ENCODE data around the gene DNAJB5.
"Not testable (repeated sequence)": the region's sequence is repeated elsewhere in the genome, so short reads cannot be mapped to it uniquely, and the experiment has no call there.

DNAJB5 gene

GRCh38 chr9:34989003-34989945, at the start of gene DNAJB5:
TSS of gene DNAJB5 (plus strand) at chr9:34989745. CDS start at chr9:34990631, 886 bp downstream.
- DNase-seq: peak; percentile 99

- DNase-seq: not testable (repeated sequence)
Observed at GRCh38 chr9:34939989-34940388, 49.6 kb upstream of the DNAJB5 start.

- no peak for DNase-seq
Observed at GRCh38 chr9:34948451-34948850, 41.1 kb upstream of the DNAJB5 start.

GRCh38 chr9:34954225-34954624, 35.3 kb upstream of the DNAJB5 start:
- DNase-seq: no peak

- not testable (repeated sequence) for DNase-seq
Observed at GRCh38 chr9:34956066-34956465, 33.5 kb upstream of the DNAJB5 start.

- no peak for DNase-seq
Observed at GRCh38 chr9:34956648-34957047, 32.9 kb upstream of the DNAJB5 start.

- DNase-seq: peak; percentile 63
Observed at GRCh38 chr9:34957492-34958410, 31.8 kb upstream of the DNAJB5 start, which contains the start of gene PHF24. TSS of gene PHF24 (plus strand) at chr9:34958285. CDS start at chr9:34971299, 13,014 bp downstream.

- no peak for DNase-seq
Observed at GRCh38 chr9:34958411-34958982, 31.0 kb upstream of the DNAJB5 start.

- no peak for DNase-seq
Observed at GRCh38 chr9:34959461-34959860, 30.1 kb upstream of the DNAJB5 start.

GRCh38 chr9:34961574-34962490, 27.7 kb upstream of the DNAJB5 start:
- no peak for DNase-seq

GRCh38 chr9:34962546-34962945, 27.0 kb upstream of the DNAJB5 start:
- no peak for DNase-seq

- DNase-seq: no peak
Observed at GRCh38 chr9:34963552-34963951, 26.0 kb upstream of the DNAJB5 start.

- DNase-seq: no peak
Observed at GRCh38 chr9:34964458-34964857, 25.1 kb upstream of the DNAJB5 start.

GRCh38 chr9:34971146-34971811, 18.3 kb upstream of the DNAJB5 start:
- no peak for DNase-seq

GRCh38 chr9:34974664-34975063, 14.9 kb upstream of the DNAJB5 start:
- no peak for DNase-seq

GRCh38 chr9:34976441-34976840, 13.1 kb upstream of the DNAJB5 start:
- no peak for DNase-seq

GRCh38 chr9:34976992-34977391, 12.6 kb upstream of the DNAJB5 start:
- DNase-seq: no peak

GRCh38 chr9:34980181-34980761, 9.3 kb upstream of the DNAJB5 start:
- no peak for DNase-seq

- DNase-seq: no peak
Observed at GRCh38 chr9:34982361-34982760, 7.2 kb upstream of the DNAJB5 start.

- DNase-seq: no peak
Observed at GRCh38 chr9:34983209-34983608, 6.3 kb upstream of the DNAJB5 start.

- DNase-seq: no peak
Observed at GRCh38 chr9:34984049-34984448, 5.5 kb upstream of the DNAJB5 start.

Data from NCI-H69 (cell line).